IMR-90 (cell line): Measurements from ENCODE around the gene SGK1. TPM values are rescaled to one million over a fixed set of nuclear protein-coding genes. Genes with fewer than 3 reads are reported as not detected.

Experiments
- ATAC-seq: fragments of 200-7000 bp; cut with Tn5 transposase; 2 replicates; pipeline ENCODE4 v1.9.1; 2020; ENCODE audit warnings: low read depth, mild to moderate bottlenecking, moderate library complexity
- BruUV-seq: library from RNA; stranded (reverse); fragments of 400-500 nt; replicated peaks from 2 replicates; lab custom pipeline; 2021; lab: Mats Ljungman, UMichigan
- CTCF ChIA-PET: fragments of 300-600 bp; formaldehyde crosslinking; extraction: SDS; loops from one replicate; lab custom pipeline; 2021; ENCODE audit warnings: antibody characterized with exemption; lab: Yijun Ruan, JAX
- POLR2A ChIA-PET: fragments of 300-600 bp; sonication (Branson Sonifier 250); formaldehyde crosslinking; loops from one replicate; lab custom pipeline; 2022; ENCODE audit warnings: antibody characterized with exemption; ENCODE audit not compliant: unreplicated experiment; lab: Charles Lee
- DNase-seq: peaks from one replicate; pipeline ENCODE4 v3.0.0; 2013
- H2AFZ ChIP-seq: replicated peaks from 2 replicates; pipeline ENCODE3; 2013; ENCODE audit warnings: low read length, mild to moderate bottlenecking; ENCODE audit not compliant: poor library complexity
- H2AK5ac ChIP-seq: 2 replicates; pipeline ENCODE4 v1.6.1; 2013; ENCODE audit warnings: low read depth, low read length, inconsistent platforms
- H2AK9ac ChIP-seq: replicated peaks from 2 replicates; pipeline ENCODE3; 2013; ENCODE audit warnings: mild to moderate bottlenecking, low read depth, low read length, moderate library complexity; ENCODE audit not compliant: poor library complexity
- H2BK120ac ChIP-seq: 2 replicates; pipeline ENCODE4 v1.6.1; 2013; ENCODE audit warnings: low read depth, low read length, inconsistent platforms
- H2BK15ac ChIP-seq: 3 replicates; pipeline ENCODE4 v1.6.1; 2013; ENCODE audit warnings: low read depth, low read length, inconsistent platforms
- H2BK20ac ChIP-seq: 2 replicates; pipeline ENCODE4 v1.6.1; 2013; ENCODE audit warnings: low read depth, mild to moderate bottlenecking, inconsistent platforms, low read length, moderate library complexity
- H2BK5ac ChIP-seq: 2 replicates; pipeline ENCODE4 v1.6.1; 2013; ENCODE audit warnings: mild to moderate bottlenecking, low read depth, low read length, inconsistent platforms; ENCODE audit not compliant: poor library complexity, severe bottlenecking
- H3K14ac ChIP-seq: replicated peaks from 2 replicates; pipeline ENCODE4 v1.6.1; 2013; ENCODE audit warnings: low read depth, low read length, inconsistent platforms
- H3K18ac ChIP-seq: 2 replicates; pipeline ENCODE4 v1.6.1; 2013; ENCODE audit warnings: low read depth, low read length, control low read depth
- H3K23ac ChIP-seq: 2 replicates; pipeline ENCODE4 v1.6.1; 2013; ENCODE audit warnings: low read depth, low read length, inconsistent platforms
- H3K27ac ChIP-seq: 2 replicates; pipeline ENCODE4 v1.5.1; 2013; ENCODE audit warnings: mild to moderate bottlenecking, control low read depth, low read length; ENCODE audit not compliant: insufficient read depth
- H3K27me3 ChIP-seq: 2 replicates; pipeline ENCODE4 v1.6.1; 2013; ENCODE audit warnings: low read length; ENCODE audit not compliant: control insufficient read depth, insufficient read depth
- H3K36me3 ChIP-seq: 2 replicates; pipeline ENCODE4 v1.6.1; 2013; ENCODE audit warnings: low read length, mixed read lengths; ENCODE audit not compliant: control insufficient read depth, insufficient read depth
- H3K4ac ChIP-seq: 2 replicates; pipeline ENCODE4 v1.6.1; 2013; ENCODE audit warnings: low read depth, low read length, inconsistent platforms
- H3K4me1 ChIP-seq: 2 replicates; pipeline ENCODE4 v1.6.1; 2013; ENCODE audit warnings: low read length, mixed read lengths; ENCODE audit not compliant: control insufficient read depth, insufficient read depth
- H3K4me2 ChIP-seq: 2 replicates; pipeline ENCODE4 v1.6.1; 2013; ENCODE audit warnings: low read depth, mild to moderate bottlenecking, control low read depth, low read length, moderate library complexity
- H3K4me3 ChIP-seq: 2 replicates; pipeline ENCODE4 v1.5.1; 2013; ENCODE audit warnings: low read depth, mild to moderate bottlenecking, control low read depth, low read length, moderate library complexity; ENCODE audit not compliant: insufficient read depth
- H3K56ac ChIP-seq: 2 replicates; pipeline ENCODE4 v1.6.1; 2013; ENCODE audit warnings: low read length, inconsistent platforms; ENCODE audit not compliant: insufficient read depth; ENCODE audit errors: extremely low read depth
- H3K79me1 ChIP-seq, 2 experiments: 2 replicates each; pipeline ENCODE4 v1.6.1; 2013; ENCODE audit warnings: low read length in 2 of 2, inconsistent platforms in 1 of 2, low read depth in 1 of 2
- H3K9ac ChIP-seq: 2 replicates; pipeline ENCODE4 v1.6.1; 2013; ENCODE audit warnings: low read depth, low read length, control low read depth
- H3K9me1 ChIP-seq: 2 replicates; pipeline ENCODE4 v1.6.1; 2013; ENCODE audit warnings: low read length, inconsistent platforms; ENCODE audit not compliant: insufficient read depth
- H3K9me3 ChIP-seq: 2 replicates; pipeline ENCODE4 v1.6.1; 2013; ENCODE audit warnings: low read length; ENCODE audit not compliant: control insufficient read depth, insufficient read depth
- H4K20me1 ChIP-seq: 2 replicates; pipeline ENCODE4 v1.6.1; 2013; ENCODE audit warnings: low read length, inconsistent platforms; ENCODE audit not compliant: insufficient read depth
- H4K5ac ChIP-seq: 2 replicates; pipeline ENCODE4 v1.6.1; 2013; ENCODE audit warnings: mild to moderate bottlenecking, low read depth, low read length, control low read depth
- H4K8ac ChIP-seq, 2 experiments: 2 replicates each; pipeline ENCODE4 v1.6.1; 2013; ENCODE audit warnings: low read depth in 2 of 2, low read length in 2 of 2, control low read depth in 1 of 2, inconsistent platforms in 1 of 2
- H4K91ac ChIP-seq: 2 replicates; pipeline ENCODE4 v1.6.1; 2013; ENCODE audit warnings: low read depth, low read length, inconsistent platforms; ENCODE audit not compliant: insufficient read depth
- BHLHE40 ChIP-seq: fragments of 150-350 bp; IDR thresholded peaks from 2 replicates; pipeline ENCODE4 v1.6.1; 2016; ENCODE audit warnings: mild to moderate bottlenecking, low read depth, low read length
- CEBPB ChIP-seq: IDR thresholded peaks from 2 replicates; pipeline ENCODE4 v1.6.1; 2012; ENCODE audit warnings: low read depth, low read length, improper control_type of control experiment
- CHD1 ChIP-seq: IDR thresholded peaks from 2 replicates; pipeline ENCODE4 v1.6.1; 2012; ENCODE audit warnings: low read depth, low read length, improper control_type of control experiment
- CTCF ChIP-seq: conservative IDR thresholded peaks from 2 replicates; pipeline ENCODE4 v1.5.1; 2012; ENCODE audit warnings: mild to moderate bottlenecking, low read depth, low read length, improper control_type of control experiment
- ELK1 ChIP-seq: fragments of 150-350 bp; IDR thresholded peaks from 2 replicates; pipeline ENCODE4 v1.6.1; 2016; ENCODE audit warnings: low read depth, mild to moderate bottlenecking, low read length, moderate library complexity, borderline replicate concordance
- FOS ChIP-seq: fragments of 150-350 bp; IDR thresholded peaks from 2 replicates; pipeline ENCODE4 v1.6.1; 2016; ENCODE audit warnings: low read depth, low read length
- MAFK ChIP-seq: IDR thresholded peaks from 2 replicates; pipeline ENCODE4 v1.6.1; 2012; ENCODE audit warnings: low read depth, low read length, improper control_type of control experiment
- MAZ ChIP-seq: IDR thresholded peaks from 2 replicates; pipeline ENCODE4 v1.6.1; 2012; ENCODE audit warnings: low read depth, mild to moderate bottlenecking, low read length, improper control_type of control experiment, moderate library complexity, borderline replicate concordance
- MXI1 ChIP-seq: IDR thresholded peaks from 2 replicates; pipeline ENCODE4 v1.6.1; 2012; ENCODE audit warnings: low read depth, mild to moderate bottlenecking, low read length, moderate library complexity, borderline replicate concordance
- NFE2L2 ChIP-seq: fragments of 150-350 bp; IDR thresholded peaks from 2 replicates; pipeline ENCODE4 v1.6.1; 2016; ENCODE audit warnings: low read depth, mild to moderate bottlenecking, low read length
- POLR2A ChIP-seq: IDR thresholded peaks from 2 replicates; pipeline ENCODE4 v1.6.1; 2012; ENCODE audit warnings: mild to moderate bottlenecking, low read depth, low read length
- RAD21 ChIP-seq: IDR thresholded peaks from 2 replicates; pipeline ENCODE4 v1.6.1; 2012; ENCODE audit warnings: low read length, improper control_type of control experiment
- RCOR1 ChIP-seq: IDR thresholded peaks from 2 replicates; pipeline ENCODE4 v1.6.1; 2012; ENCODE audit warnings: mild to moderate bottlenecking, low read length, improper control_type of control experiment; ENCODE audit not compliant: insufficient replicate concordance
- RFX5 ChIP-seq: IDR thresholded peaks from 2 replicates; pipeline ENCODE4 v1.8.0; 2012; ENCODE audit warnings: low read depth, mild to moderate bottlenecking, low read length, moderate library complexity
- SMC3 ChIP-seq: fragments of 150-350 bp; IDR thresholded peaks from 2 replicates; pipeline ENCODE4 v1.6.1; 2016; ENCODE audit warnings: low read depth, mild to moderate bottlenecking, antibody characterized with exemption, low read length, moderate library complexity
- USF2 ChIP-seq: fragments of 150-350 bp; IDR thresholded peaks from 2 replicates; pipeline ENCODE4 v1.6.1; 2017; ENCODE audit warnings: mild to moderate bottlenecking, antibody characterized with exemption, low read length, low read depth
- WGBS, 2 experiments: methylation state at CpG; one replicate each; pipeline versions ENCODE4 v1.1.5 to v1.1.7; 2013; ENCODE audit warnings: missing lambda C conversion rate in 2 of 2; ENCODE audit not compliant: insufficient read length in 1 of 2; ENCODE audit errors: extremely low coverage in 2 of 2; 5-methylcytosine and 5-hydroxymethylcytosine counted together
- dilution Hi-C: fragments of 300-500 bp; cut with HindIII; formaldehyde crosslinking; loops from one replicate; pipeline ENCODE4 v1.14.3; 2018; ENCODE audit warnings: low sequenced_read_pairs; ENCODE audit not compliant: unreplicated experiment
- in situ Hi-C: fragments of 300-500 bp; cut with MboI; formaldehyde crosslinking; loops from 3 replicates; pipeline ENCODE4 v1.14.3; 2019; ENCODE audit warnings: low sequenced_read_pairs, inconsistent platforms, mixed read lengths
- intact Hi-C: fragments of 100-400 bp; cut with micrococcal nuclease; formaldehyde crosslinking; loops from 2 replicates; pipeline ENCODE4 v1.10.0; 2022
- polyA plus RNA-seq, 3 experiments: library from polyadenylated mRNA; depleted of rRNA; stranded (reverse); fragments of >200 nt; gene quantifications; 2 replicates each; pipeline ENCODE4 v1.2.3, GENCODE V29; 2012; ENCODE audit warnings: low replicate concordance in 1 of 3
- total RNA-seq: library from RNA; depleted of rRNA; stranded (reverse); fragments of >200 nt; gene quantifications from 2 replicates; pipeline ENCODE4 v1.2.3, GENCODE V29; 2012

Gene SGK1
- total and polyA plus RNA-seq, 2 of the 4 experiments (the other 2 are of a cell fraction) = 121 to 255 TPM

- no peak for ATAC-seq
Measured at GRCh38 chr6:134307870-134308269, 10.0 kb downstream of the SGK1 start.

More at GRCh38 chr6:134307870-134308269, 10.0 kb downstream of the SGK1 start:
- Histone ChIP-seq H3K9me1 (no peaks in the 10 kb centered on the region), H2BK15ac (no peak overlapping the region), H3K14ac (no peak overlapping the region), H4K20me1 (no peaks in the 10 kb centered on the region), H3K56ac (no peak overlapping the region), H3K36me3 (no peaks in the 10 kb centered on the region), H2BK20ac (no peak overlapping the region), H3K18ac (no peak overlapping the region), H4K5ac (no peak overlapping the region), H2BK5ac (no peak overlapping the region), H4K8ac (no peak overlapping the region), H3K4me2 (no peak overlapping the region), H3K79me1 (no peaks in the 10 kb centered on the region), H3K23ac (no peak overlapping the region), H3K9ac (no peak overlapping the region), H2AK9ac (no peak overlapping the region), H4K91ac (no peak overlapping the region), H3K27ac (no peak overlapping the region), H2BK120ac (no peak overlapping the region), H2AFZ (no peak overlapping the region), H2AK5ac (no peak overlapping the region), H3K27me3 (no peaks in the 10 kb centered on the region), H3K4me1 (peaks cover 2% of the 10 kb centered on the region; the same call in 1 of the 2 replicates), H3K4me3 (no peak overlapping the region), H3K4ac (no peak overlapping the region), H3K9me3 (no peaks in the 10 kb centered on the region)
- intact Hi-C loops = no loop called here
- no peak for TF ChIP-seq RAD21
- TF ChIP-seq FOS = no peak
- no peak for TF ChIP-seq CEBPB
- no peak for TF ChIP-seq NFE2L2
- TF ChIP-seq MXI1 = no peak
- TF ChIP-seq RFX5 = no peak
- TF ChIP-seq USF2 = no peak
- TF ChIP-seq RCOR1 = no peak
- no peak for TF ChIP-seq ELK1
- no peak for TF ChIP-seq MAZ
- no peak for TF ChIP-seq MAFK
- TF ChIP-seq BHLHE40 = no peak
- TF ChIP-seq SMC3 = no peak
- no peak for TF ChIP-seq CHD1
- no peak for TF ChIP-seq POLR2A
- no peak for TF ChIP-seq CTCF
- dilution Hi-C loops = no loop called here
- ChIA-PET POLR2A (no interaction called here), CTCF (interaction anchor here (1.1 kb wide), 1 partner anchor 9 kb away, joined by 3 read pairs; no protein-coding TSS in a partner anchor)
- in situ Hi-C loops = no loop called here
- DNase-seq = no peak
- no CpG with 5 or more reads among the region's 5 CpGs for WGBS, 2 experiments
- BruUV-seq = no TSS peak
